ENCODE measurements around the gene FRMD4A. TPM values are rescaled to one million over a fixed set of nuclear protein-coding genes. Genes with fewer than 3 reads are reported as not detected.

The FRMD4A gene
- total RNA-seq, 1 experiment from 2014 or later = 19.6 TPM

- H3K79me2 ChIP-seq (ENCODE audit: insufficient read depth, low read length) = 0 out of 2 replicates have a peak, but pooled peaks cover 1% of the 10 kb centered on the region
- no peak overlapping the region for H2BK15ac ChIP-seq (ENCODE audit: low read depth, low read length)
- no peaks in the 10 kb centered on the region for H4K20me1 ChIP-seq (ENCODE audit: control insufficient read depth, insufficient read depth, insufficient read length)
- H2AFZ ChIP-seq (ENCODE audit: low read length) = no peak overlapping the region
- H3K4me3 Mint-ChIP-seq = no peak overlapping the region
- H2BK120ac ChIP-seq (ENCODE audit: low read depth, low read length, poor library complexity, severe bottlenecking) = no peak overlapping the region
- H3K27me3 Mint-ChIP-seq (ENCODE audit: low read depth) = no peaks in the 10 kb centered on the region
- no peak overlapping the region for H3K9ac ChIP-seq (ENCODE audit: extremely low read depth, insufficient read length, low read length)
- H3K9me3 ChIP-seq (ENCODE audit: control insufficient read depth, low read depth, low read length) = no peaks in the 10 kb centered on the region
- H4K91ac ChIP-seq (ENCODE audit: insufficient read length, low read depth, low read length) = no peak overlapping the region
- no peak overlapping the region for H2BK5ac ChIP-seq (ENCODE audit: insufficient read length, low read length)
- no peaks in the 10 kb centered on the region for H3K79me1 ChIP-seq (ENCODE audit: insufficient read depth, low read depth, low read length, poor library complexity, severe bottlenecking)
- H3K56ac ChIP-seq (ENCODE audit: insufficient read length, low read depth, low read length) = no peak overlapping the region
- TF ChIP-seq CTCF (conservative IDR thresholded peaks at IDR 0.05) = no peak
- H2AK5ac ChIP-seq (ENCODE audit: insufficient read length, low read length) = no peak overlapping the region
- H3K4ac ChIP-seq (ENCODE audit: low read depth, low read length) = no peak overlapping the region
- no peak overlapping the region for H3K23ac ChIP-seq (ENCODE audit: insufficient read length, low read depth, low read length)
- no peak overlapping the region for H2BK12ac ChIP-seq (ENCODE audit: insufficient read length, low read depth, low read length)
- no peak overlapping the region for H4K5ac ChIP-seq (ENCODE audit: insufficient read length, low read depth, low read length)
- H3K4me2 ChIP-seq (ENCODE audit: insufficient read depth, insufficient read length, low read length) = no peak overlapping the region
- H3T11ph ChIP-seq (ENCODE audit: low read length) = no peak overlapping the region
- H3K4me1 ChIP-seq (ENCODE audit: insufficient read depth, low read length) = 0 out of 2 replicates have a peak, but pooled peaks cover 2% of the 10 kb centered on the region
- DNase-seq = no peak
- peaks cover 7 to 10% of the 10 kb centered on the region in 2 experiments for H3K4me1 Mint-ChIP-seq
- no peak overlapping the region for H3K14ac ChIP-seq (ENCODE audit: insufficient read depth, low read length)
- H3K27me3 ChIP-seq (ENCODE audit: insufficient read depth, low read length) = no peaks in the 10 kb centered on the region
- H3K18ac ChIP-seq (ENCODE audit: insufficient read length, low read depth, low read length) = no peak overlapping the region
- no peak overlapping the region for H2BK20ac ChIP-seq (ENCODE audit: low read depth, low read length, poor library complexity, severe bottlenecking)
- H3K27ac Mint-ChIP-seq = peak overlapping the region in 2 of 3 experiments; percentile 20 to 46; a peak in 2 of 7 replicates
- H3K9me3 Mint-ChIP-seq = no peaks in the 10 kb centered on the region; a peak in 1 of 5 replicates
- WGBS (ENCODE audit: extremely low coverage, insufficient read length, low lambda C conversion rate) = no CpG with 5 or more reads among the region's 14 CpGs
- H4K8ac ChIP-seq (replicated peaks; ENCODE audit: insufficient read length, low read depth, low read length) = no peak overlapping the region
- peaks cover 4 to 14% (median 9%) of the 10 kb centered on the region in 3 experiments for H3K36me3 Mint-ChIP-seq (ENCODE audit: insufficient read depth in 1 of 3, low read depth in 3 of 3)
- H3K27ac ChIP-seq (ENCODE audit: insufficient read length, low read depth, low read length) = no peak overlapping the region
- H3K23me2 ChIP-seq (ENCODE audit: insufficient read length, low read depth, low read length, poor library complexity, severe bottlenecking) = no peaks in the 10 kb centered on the region
Measured at GRCh38 chr10:13775786-13776775, 554.6 kb downstream of the FRMD4A start.

Data from H9 (cell line).